Psoas muscle (tissue), 8 donors: ENCODE results near the gene NSD2. TPM values are rescaled to one million over a fixed set of nuclear protein-coding genes. Genes with fewer than 3 reads are reported as not detected.

Source experiments
- ATAC-seq, 4 donors: fragments of 200-7000 bp; cut with Tn5 transposase; one replicate each; pipeline ENCODE4 v1.9.1; 2020; ENCODE audit warnings: moderate library complexity in 3 of 4, mild to moderate bottlenecking in 2 of 4
- DNase-seq, 2 donors: peaks; one replicate each; pipeline ENCODE4 v3.0.0-alpha.2; 2020
- H3K27ac ChIP-seq: fragments of 200-600 bp; one replicate; pipeline ENCODE4 v1.8.0; 2022
- H3K27me3 ChIP-seq, 3 donors: fragments of 200-600 bp in 1 of 3; one replicate each; pipeline versions ENCODE4 v1.6.1 to v1.8.0; 2013 to 2022; ENCODE audit warnings: low read length in 2 of 3, mild to moderate bottlenecking in 2 of 3, moderate library complexity in 1 of 3; ENCODE audit not compliant: insufficient read depth in 3 of 3
- H3K36me3 ChIP-seq, 2 donors: fragments of 200-600 bp in 1 of 2; one replicate each; pipeline versions ENCODE4 v1.6.1 to v1.8.0; 2013 to 2022; ENCODE audit warnings: low read depth in 1 of 2, mild to moderate bottlenecking in 1 of 2, moderate library complexity in 1 of 2; ENCODE audit not compliant: insufficient read depth in 1 of 2
- H3K4me1 ChIP-seq: fragments of 200-600 bp; one replicate; pipeline ENCODE4 v1.8.0; 2022
- H3K4me3 ChIP-seq: fragments of 200-600 bp; one replicate; pipeline ENCODE4 v1.8.0; 2022; ENCODE audit warnings: mild to moderate bottlenecking
- H3K9me3 ChIP-seq: fragments of 200-600 bp; one replicate; pipeline ENCODE4 v1.8.0; 2022
- CTCF ChIP-seq: fragments of 200-600 bp; IDR thresholded peaks from one replicate; pipeline ENCODE4 v1.8.0; 2022; ENCODE audit warnings: antibody characterized with exemption
- WGBS, 3 donors: extraction: QIAGEN DNeasy Blood & Tissue Kit; methylation state at CpG; one replicate each; pipeline versions ENCODE4 v1.1.6 to v1.1.7; 2013; 5-methylcytosine and 5-hydroxymethylcytosine counted together
- intact Hi-C, 2 donors: fragments of 100-400 bp; cut with DNase I; formaldehyde crosslinking; loops; one replicate each; pipeline versions ENCODE4 v1.11.0 to v1.14.2; 2022
- polyA plus RNA-seq, 3 donors: library from polyadenylated mRNA; stranded (reverse); fragments of 200-250 nt; gene quantifications; one replicate each; pipeline ENCODE4 v1.2.3, GENCODE V29; 2013
- total RNA-seq, 4 donors: library from RNA; stranded (reverse); fragmentation: NEBNext Ultra II Directional in 2 of 4; extraction: Animal tissue kit (Norgen Biotek cat#: 25700) in 2 of 4; gene quantifications; one replicate each; pipeline versions ENCODE4 v1.2.1 to v1.2.4, GENCODE V29; 2021 to 2023
- donor health status: healthy with polysubstance abuse.
- donor health status: DM: no; HTN: no; CAD: no; lungs with moderate emphysema.
- donor health status: Bipolar disorder and iron deficiency.
- donor health status: healthy.
- donor health status: DM: yes; HTN: yes; CAD: no.
- donor health status: DM: no; HTN: no; CAD: no.
- donor health status: DM: no; HTN: no; CAD: no.
- donor health status: DM: yes; HTN: yes; CAD: no.

Gene NSD2
- total and polyA plus RNA-seq, 7 donors = 5.6 to 36.0 (median 21.2) TPM

- peaks cover 3% of the 10 kb centered on the region for H3K4me1 ChIP-seq
- TF ChIP-seq CTCF = no peak
- intact Hi-C loops = no loop called here
- no peak for ATAC-seq
- H3K4me3 ChIP-seq = no peak overlapping the region
- peaks cover 4 to 73% of the 10 kb centered on the region in 2 donors for H3K36me3 ChIP-seq
- no peaks in the 10 kb centered on the region for H3K27me3 ChIP-seq
- DNase-seq = no peak
- WGBS, 3 donors = 82 to 84% (median 83%) methylated on average over 11 of the region's 11 CpGs
- no peak overlapping the region for H3K27ac ChIP-seq
- H3K9me3 ChIP-seq = no peaks in the 10 kb centered on the region
Measured at GRCh38 chr4:1824746-1825145, 46.4 kb upstream of the NSD2 start.

- no peaks in the 10 kb centered on the region for H3K9me3 ChIP-seq
- whole genome bisulfite sequencing, 3 donors = 70 to 76% (median 75%) methylated on average over 19 of the region's 19 CpGs
- DNase-seq (no peak), ATAC-seq (no peak)
- TF ChIP-seq CTCF = no peak
- intact Hi-C loops = no loop called here
- no peak overlapping the region for H3K27ac ChIP-seq
- H3K27me3 ChIP-seq = no peaks in the 10 kb centered on the region
- H3K4me1 ChIP-seq = no peaks in the 10 kb centered on the region
- H3K4me3 ChIP-seq = no peak overlapping the region
- peaks cover 4 to 72% of the 10 kb centered on the region in 2 donors for H3K36me3 ChIP-seq
Measured at GRCh38 chr4:1825326-1825725, 45.9 kb upstream of the NSD2 start.

GRCh38 chr4:1826531-1827350, 44.5 kb upstream of the NSD2 start:
- intact Hi-C loops = no loop called here
- no peak for TF ChIP-seq CTCF
- 86 to 92% (median 89%) methylated on average over 30 of the region's 30 CpGs for WGBS, 3 donors
- no peaks in the 10 kb centered on the region for H3K27me3 ChIP-seq
- no peak overlapping the region for H3K27ac ChIP-seq
- DNase-seq (no peak), ATAC-seq (no peak)
- H3K36me3 ChIP-seq = peaks cover 4 to 75% of the 10 kb centered on the region in 2 donors
- no peaks in the 10 kb centered on the region for H3K9me3 ChIP-seq
- H3K4me1 ChIP-seq = no peaks in the 10 kb centered on the region
- H3K4me3 ChIP-seq = no peak overlapping the region

GRCh38 chr4:1830234-1830633, 41.0 kb upstream of the NSD2 start:
- WGBS, 3 donors = 96 to 97% (median 96%) methylated on average over 3 of the region's 3 CpGs
- H3K4me1 ChIP-seq = no peaks in the 10 kb centered on the region
- no peak overlapping the region for H3K27ac ChIP-seq
- DNase-seq (no peak), ATAC-seq (no peak)
- TF ChIP-seq CTCF = no peak
- no peak overlapping the region for H3K4me3 ChIP-seq
- H3K9me3 ChIP-seq = no peaks in the 10 kb centered on the region
- no peaks in the 10 kb centered on the region for H3K27me3 ChIP-seq
- intact Hi-C loops = no loop called here
- peaks cover 0 to 74% of the 10 kb centered on the region in 2 donors for H3K36me3 ChIP-seq
